NCI-H510A treated with DMSO at 0.1 percent for 48 hours (cell line): Measurements from ENCODE around the gene ATP2B1.

Experiments used
- DNase-seq: peaks from one replicate; lab custom pipeline; 2025; lab: John Stamatoyannopoulos, UW

ATP2B1 gene

GRCh38 chr12:89692439-89692838 lies 16.2 kb downstream of the ATP2B1 start:
- no peak for DNase-seq

- DNase-seq: no peak
Observed at GRCh38 chr12:89691659-89692058, 17.0 kb downstream of the ATP2B1 start.

GRCh38 chr12:89690925-89691324 lies 17.7 kb downstream of the ATP2B1 start:
- no peak for DNase-seq

GRCh38 chr12:89689306-89689705 lies 19.3 kb downstream of the ATP2B1 start:
- no peak for DNase-seq

GRCh38 chr12:89686311-89686710 lies 22.3 kb downstream of the ATP2B1 start:
- DNase-seq: no peak

GRCh38 chr12:89685363-89685972 lies 23.2 kb downstream of the ATP2B1 start:
- DNase-seq: no peak

- no peak for DNase-seq
Observed at GRCh38 chr12:89684136-89684535, 24.5 kb downstream of the ATP2B1 start.

- DNase-seq: no peak
Observed at GRCh38 chr12:89682284-89682683, 26.4 kb downstream of the ATP2B1 start.

- DNase-seq: no peak
Observed at GRCh38 chr12:89680409-89680808, 28.2 kb downstream of the ATP2B1 start.

GRCh38 chr12:89679631-89680030 lies 29.0 kb downstream of the ATP2B1 start:
- DNase-seq: no peak

GRCh38 chr12:89678225-89678624 lies 30.4 kb downstream of the ATP2B1 start:
- DNase-seq: peak; percentile 42

GRCh38 chr12:89676930-89677329 lies 31.7 kb downstream of the ATP2B1 start:
- no peak for DNase-seq

GRCh38 chr12:89674326-89674942 lies 34.2 kb downstream of the ATP2B1 start:
- DNase-seq: no peak

- no peak for DNase-seq
Observed at GRCh38 chr12:89673603-89674002, 35.0 kb downstream of the ATP2B1 start.

- DNase-seq: no peak
Observed at GRCh38 chr12:89672589-89672979, 36.1 kb downstream of the ATP2B1 start.

GRCh38 chr12:89671469-89671868 lies 37.2 kb downstream of the ATP2B1 start:
- no peak for DNase-seq

- no peak for DNase-seq
Observed at GRCh38 chr12:89669197-89669596, 39.4 kb downstream of the ATP2B1 start.

- DNase-seq: no peak
Observed at GRCh38 chr12:89665556-89665955, 43.1 kb downstream of the ATP2B1 start.

- DNase-seq: no peak
Observed at GRCh38 chr12:89664441-89664840, 44.2 kb downstream of the ATP2B1 start.

- no peak for DNase-seq
Observed at GRCh38 chr12:89663577-89664357, 44.9 kb downstream of the ATP2B1 start.

- DNase-seq: no peak
Observed at GRCh38 chr12:89662623-89663022, 46.0 kb downstream of the ATP2B1 start.

- DNase-seq: no peak
Observed at GRCh38 chr12:89661706-89662330, 46.8 kb downstream of the ATP2B1 start.

GRCh38 chr12:89657739-89658138 lies 50.9 kb downstream of the ATP2B1 start:
- no peak for DNase-seq
